ENCODE data around the gene FCHO2. TPM values are rescaled to one million over a fixed set of nuclear protein-coding genes. Genes with fewer than 3 reads are reported as not detected.

The FCHO2 gene
- total and polyA plus RNA-seq, 2 of the 8 experiments (the other 6 are each of a cell fraction or from before 2014, with no cell fraction given) = 4.3 to 15.7 TPM

GRCh38 chr5:73081093-73081492 is 125.3 kb downstream of the FCHO2 start (continued):
- no peak for TF ChIP-seq BRCA1 (IDR thresholded peaks at IDR 0.05; ENCODE audit: low read depth, low read length)
- no peak for TF ChIP-seq POLR2A (IDR thresholded peaks at IDR 0.05; ENCODE audit: control extremely low read depth in 1 of 2, low read depth in 2 of 2, low read length in 2 of 2)
- TF ChIP-seq CEBPB (IDR thresholded peaks at IDR 0.05; ENCODE audit: low read depth, low read length) = no peak
- TF ChIP-seq POLR2AphosphoS5 (IDR thresholded peaks at IDR 0.05; ENCODE audit: low read depth, low read length) = no peak
- TF ChIP-seq TAF7 (optimal IDR thresholded peaks at IDR 0.05; ENCODE audit: borderline replicate concordance, low read depth, low read length) = no peak
- no peak for TF ChIP-seq SUZ12 (IDR thresholded peaks at IDR 0.05; ENCODE audit: low read length)
- TF ChIP-seq MAFK (IDR thresholded peaks at IDR 0.05; ENCODE audit: low read depth, low read length) = no peak
